Fibroblast of skin of back (primary cell): ENCODE data around the gene DNM2.
"Not testable (repeated sequence)": the region's sequence is repeated elsewhere in the genome, so short reads cannot be mapped to it uniquely, and the experiment has no call there.

Source experiments
- DNase-seq: peaks from one replicate; pipeline ENCODE4 v3.0.0-alpha.2; 2013

Gene DNM2

GRCh38 chr19:10839114-10840050 lies 121.5 kb downstream of the DNM2 start:
- DNase-seq: no peak

- no peak for DNase-seq
Observed at GRCh38 chr19:10842788-10843187, 124.9 kb downstream of the DNM2 start.

GRCh38 chr19:10846500-10847202 lies 128.8 kb downstream of the DNM2 start:
- DNase-seq: no peak

GRCh38 chr19:10848230-10848856 lies 130.5 kb downstream of the DNM2 start, which contains the start of gene C19orf38:
Gene C19orf38, plus strand, starts transcription at chr19:10848415. Its CDS starts 94 bp downstream, at chr19:10848509.
- DNase-seq: no peak

- no peak for DNase-seq
Observed at GRCh38 chr19:10850631-10851030, 132.8 kb downstream of the DNM2 start.

- DNase-seq: peak; percentile 82
Observed at GRCh38 chr19:10852098-10852800, 134.4 kb downstream of the DNM2 start.

GRCh38 chr19:10852941-10853340 lies 135.1 kb downstream of the DNM2 start:
- DNase-seq: no peak

- DNase-seq: no peak
Observed at GRCh38 chr19:10854350-10855089, 136.6 kb downstream of the DNM2 start.

- DNase-seq: peak; percentile 23
Observed at GRCh38 chr19:10855879-10856522, 138.1 kb downstream of the DNM2 start.

GRCh38 chr19:10856899-10857298 lies 139.0 kb downstream of the DNM2 start:
- not testable (repeated sequence) for DNase-seq

GRCh38 chr19:10858204-10858828 lies 140.4 kb downstream of the DNM2 start:
- DNase-seq: peak; percentile 22

GRCh38 chr19:10861103-10861651 lies 143.3 kb downstream of the DNM2 start:
- DNase-seq: peak; percentile 29

GRCh38 chr19:10862561-10863106 lies 144.8 kb downstream of the DNM2 start:
- no peak for DNase-seq

GRCh38 chr19:10863107-10863717 lies 145.3 kb downstream of the DNM2 start:
- DNase-seq: peak; percentile 67

- DNase-seq: peak; percentile 73
Observed at GRCh38 chr19:10864538-10864899, 146.6 kb downstream of the DNM2 start.

- no peak for DNase-seq
Observed at GRCh38 chr19:10866495-10866894, 148.6 kb downstream of the DNM2 start.

GRCh38 chr19:10868872-10869547 lies 151.1 kb downstream of the DNM2 start:
- DNase-seq: no peak

- DNase-seq: not testable (repeated sequence)
Observed at GRCh38 chr19:10869872-10870311, 152.0 kb downstream of the DNM2 start.

- DNase-seq: no peak
Observed at GRCh38 chr19:10870501-10870954, 152.6 kb downstream of the DNM2 start.
